ENCODE results near the gene UGT2B11.
"Not testable (repeated sequence)": the region's sequence is repeated elsewhere in the genome, so short reads cannot be mapped to it uniquely, and the experiment has no call there.

Gene UGT2B11

DNA sequence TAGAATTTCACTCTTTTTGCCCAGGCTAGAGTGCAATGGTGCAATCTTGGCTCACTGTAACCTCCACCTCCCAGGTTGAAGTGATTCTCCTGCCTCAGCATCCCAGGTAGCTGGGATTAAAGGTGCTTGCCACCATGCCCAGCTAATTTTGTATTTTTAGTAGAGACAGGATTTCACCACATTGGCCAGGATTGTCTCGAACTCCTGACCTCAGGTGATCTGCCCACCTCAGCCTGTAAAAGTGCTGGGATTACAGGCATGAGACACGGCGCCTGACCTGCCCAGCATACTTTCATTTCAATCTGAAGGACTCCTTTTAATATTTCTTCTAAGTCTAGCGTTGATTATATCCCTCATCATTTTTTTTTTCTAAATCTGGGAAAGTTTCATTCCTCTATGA, 45.4 kb downstream of the UGT2B11 start:
- not testable (repeated sequence) for H3K4me1 ChIP-seq (ENCODE audit: control insufficient read depth, insufficient read depth, low read length, poor library complexity, severe bottlenecking); H3K27ac ChIP-seq (ENCODE audit: low read depth, low read length, severe bottlenecking); H3K4me3 ChIP-seq (ENCODE audit: extremely low read depth, insufficient read depth, low read length, poor library complexity, severe bottlenecking); H3K9me3 ChIP-seq (ENCODE audit: control insufficient read depth, low read length); H3K36me3 ChIP-seq (ENCODE audit: control insufficient read depth, insufficient read depth, low read length)
- 75 to 87% methylated on average over 3 of the region's 4 CpGs for WGBS, 2 experiments (ENCODE audit: insufficient coverage in 2 of 2)

DNA sequence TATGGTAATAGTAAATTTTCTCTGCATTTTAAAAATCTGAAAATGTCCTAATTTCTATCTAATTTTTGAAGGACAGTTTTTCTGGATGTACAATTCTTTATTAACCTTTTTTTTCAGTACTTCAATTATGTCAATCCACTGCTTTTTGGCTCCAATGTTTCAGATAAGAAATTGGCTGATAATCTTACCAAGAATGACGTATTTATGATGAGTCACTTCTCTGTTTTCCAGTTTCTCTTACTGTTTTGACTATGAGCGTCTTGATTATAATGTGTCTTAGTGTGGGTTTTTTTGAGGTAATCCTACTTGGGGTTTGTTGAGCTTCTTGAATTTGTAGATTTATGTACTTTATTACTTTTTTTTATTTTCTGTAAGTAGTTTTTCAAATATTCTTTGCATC, 47.2 kb downstream of the UGT2B11 start:
- WGBS, 2 experiments (ENCODE audit: insufficient coverage in 2 of 2) = 100% methylated on average over 1 of the region's 2 CpGs; no CpG with 5 or more reads in 1 of the 2 experiments
- Histone ChIP-seq H3K9me3 (ENCODE audit: control insufficient read depth, low read length) (no peaks in the 10 kb centered on the region), H3K36me3 (ENCODE audit: control insufficient read depth, insufficient read depth, low read length) (no peaks in the 10 kb centered on the region), H3K27ac (ENCODE audit: low read depth, low read length, severe bottlenecking) (no peak overlapping the region), H3K4me3 (ENCODE audit: extremely low read depth, insufficient read depth, low read length, poor library complexity, severe bottlenecking) (no peak overlapping the region), H3K4me1 (ENCODE audit: control insufficient read depth, insufficient read depth, low read length, poor library complexity, severe bottlenecking) (no peaks in the 10 kb centered on the region)

- not testable (repeated sequence) for H3K4me3 ChIP-seq (ENCODE audit: extremely low read depth, insufficient read depth, low read length, poor library complexity, severe bottlenecking); H3K27ac ChIP-seq (ENCODE audit: low read depth, low read length, severe bottlenecking); H3K4me1 ChIP-seq (ENCODE audit: control insufficient read depth, insufficient read depth, low read length, poor library complexity, severe bottlenecking); H3K9me3 ChIP-seq (ENCODE audit: control insufficient read depth, low read length); H3K36me3 ChIP-seq (ENCODE audit: control insufficient read depth, insufficient read depth, low read length)
- 50 to 73% methylated on average over 2 to 3 of the region's 4 CpGs for WGBS, 2 experiments (ENCODE audit: insufficient coverage in 2 of 2)
Observed at GRCh38 chr4:69166376-69166775, 48.2 kb downstream of the UGT2B11 start.

- no CpG with 5 or more reads among the region's 1 CpG for WGBS, 2 experiments (ENCODE audit: insufficient coverage in 2 of 2)
- not testable (repeated sequence) for H3K36me3 ChIP-seq (ENCODE audit: control insufficient read depth, insufficient read depth, low read length); H3K4me3 ChIP-seq (ENCODE audit: extremely low read depth, insufficient read depth, low read length, poor library complexity, severe bottlenecking); H3K27ac ChIP-seq (ENCODE audit: low read depth, low read length, severe bottlenecking); H3K9me3 ChIP-seq (ENCODE audit: control insufficient read depth, low read length); H3K4me1 ChIP-seq (ENCODE audit: control insufficient read depth, insufficient read depth, low read length, poor library complexity, severe bottlenecking)
Observed at GRCh38 chr4:69165707-69166106, 48.8 kb downstream of the UGT2B11 start.

GRCh38 chr4:69156913-69157312, 57.6 kb downstream of the UGT2B11 start:
- H3K27ac ChIP-seq (ENCODE audit: low read depth, low read length, severe bottlenecking) = no peak overlapping the region
- 78 to 84% methylated on average over 2 of the region's 2 CpGs for WGBS, 2 experiments (ENCODE audit: insufficient coverage in 2 of 2)
- no peak overlapping the region for H3K4me3 ChIP-seq (ENCODE audit: extremely low read depth, insufficient read depth, low read length, poor library complexity, severe bottlenecking)
- H3K4me1 ChIP-seq (ENCODE audit: control insufficient read depth, insufficient read depth, low read length, poor library complexity, severe bottlenecking) = no peaks in the 10 kb centered on the region
- no peaks in the 10 kb centered on the region for H3K9me3 ChIP-seq (ENCODE audit: control insufficient read depth, low read length)
- H3K36me3 ChIP-seq (ENCODE audit: control insufficient read depth, insufficient read depth, low read length) = no peaks in the 10 kb centered on the region

DNA sequence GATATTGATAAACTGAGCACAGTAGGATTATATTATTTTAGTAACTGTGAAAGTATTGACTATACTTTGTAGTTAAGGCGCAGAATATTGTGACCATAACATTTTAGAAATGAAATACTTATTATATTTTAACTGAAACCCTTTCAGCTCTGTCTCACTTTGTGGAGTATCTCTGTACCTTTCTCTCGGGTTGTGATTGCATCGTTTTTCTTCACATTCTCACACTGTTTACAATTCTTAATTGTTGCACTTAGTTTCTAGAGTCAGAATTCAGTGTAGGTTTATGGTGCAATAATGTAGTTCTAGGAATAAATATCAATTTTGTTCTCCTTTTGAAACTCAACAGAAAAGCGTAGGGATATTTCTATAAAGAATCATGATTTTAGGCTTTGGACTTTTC, 60.5 kb downstream of the UGT2B11 start:
- Histone ChIP-seq H3K36me3 (ENCODE audit: control insufficient read depth, insufficient read depth, low read length) (no peaks in the 10 kb centered on the region), H3K9me3 (ENCODE audit: control insufficient read depth, low read length) (no peaks in the 10 kb centered on the region), H3K27ac (ENCODE audit: low read depth, low read length, severe bottlenecking) (no peak overlapping the region), H3K4me1 (ENCODE audit: control insufficient read depth, insufficient read depth, low read length, poor library complexity, severe bottlenecking) (no peaks in the 10 kb centered on the region), H3K4me3 (ENCODE audit: extremely low read depth, insufficient read depth, low read length, poor library complexity, severe bottlenecking) (no peak overlapping the region)
- 92% methylated on average over 2 of the region's 4 CpGs; no CpG with 5 or more reads in 1 of the 2 experiments for WGBS, 2 experiments (ENCODE audit: insufficient coverage in 2 of 2)

Measured in mesodermal cell (in vitro differentiated cells).